NB4 (cell line): ENCODE measurements around the gene SMURF2.

Experiments used
- MYC ChIP-seq: IDR thresholded peaks from 2 replicates; pipeline ENCODE4 v1.6.1; 2011; ENCODE audit warnings: low read depth, low read length
- TF ChIP-seq, protein P1 (sequence below): IDR thresholded peaks from one replicate; pipeline ENCODE4 v1.5.1; 2012; ENCODE audit warnings: low read depth, low read length

DNA sequence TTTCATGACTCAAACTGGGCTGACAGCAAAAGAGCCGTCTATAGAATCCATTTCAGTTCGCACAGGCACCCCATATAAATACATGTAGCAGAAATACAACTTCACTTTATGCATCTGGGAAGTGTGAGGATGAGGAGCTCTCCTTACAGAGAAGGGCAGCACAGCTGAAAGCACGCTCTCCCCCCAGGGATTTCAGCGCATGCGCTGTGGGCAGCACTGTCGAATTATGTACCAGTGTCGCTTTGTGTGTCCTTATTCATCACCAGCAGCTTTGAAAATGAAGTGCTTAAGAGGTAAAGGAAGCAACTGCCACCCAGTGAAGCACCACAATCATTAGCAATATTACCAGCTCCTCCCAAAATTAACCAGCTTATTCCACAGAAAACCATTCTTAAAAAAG lies 115.4 kb downstream of the SMURF2 start:
- TF ChIP-seq, protein P1, sequence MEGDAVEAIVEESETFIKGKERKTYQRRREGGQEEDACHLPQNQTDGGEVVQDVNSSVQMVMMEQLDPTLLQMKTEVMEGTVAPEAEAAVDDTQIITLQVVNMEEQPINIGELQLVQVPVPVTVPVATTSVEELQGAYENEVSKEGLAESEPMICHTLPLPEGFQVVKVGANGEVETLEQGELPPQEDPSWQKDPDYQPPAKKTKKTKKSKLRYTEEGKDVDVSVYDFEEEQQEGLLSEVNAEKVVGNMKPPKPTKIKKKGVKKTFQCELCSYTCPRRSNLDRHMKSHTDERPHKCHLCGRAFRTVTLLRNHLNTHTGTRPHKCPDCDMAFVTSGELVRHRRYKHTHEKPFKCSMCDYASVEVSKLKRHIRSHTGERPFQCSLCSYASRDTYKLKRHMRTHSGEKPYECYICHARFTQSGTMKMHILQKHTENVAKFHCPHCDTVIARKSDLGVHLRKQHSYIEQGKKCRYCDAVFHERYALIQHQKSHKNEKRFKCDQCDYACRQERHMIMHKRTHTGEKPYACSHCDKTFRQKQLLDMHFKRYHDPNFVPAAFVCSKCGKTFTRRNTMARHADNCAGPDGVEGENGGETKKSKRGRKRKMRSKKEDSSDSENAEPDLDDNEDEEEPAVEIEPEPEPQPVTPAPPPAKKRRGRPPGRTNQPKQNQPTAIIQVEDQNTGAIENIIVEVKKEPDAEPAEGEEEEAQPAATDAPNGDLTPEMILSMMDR: no peak
- no peak for TF ChIP-seq MYC
